Heart right ventricle (tissue), 16 donors: ENCODE data around the gene ADAMTSL4. TPM values are rescaled to one million over a fixed set of nuclear protein-coding genes. Genes with fewer than 3 reads are reported as not detected.
"Not testable (repeated sequence)": the region's sequence is repeated elsewhere in the genome, so short reads cannot be mapped to it uniquely, and the experiment has no call there.

Experiments
- ATAC-seq, 8 donors: fragments of 200-7000 bp; cut with Tn5 transposase; one replicate each; pipeline ENCODE4 v1.9.1; 2020; ENCODE audit warnings: mild to moderate bottlenecking in 8 of 8, moderate library complexity in 8 of 8, moderate number of reproducible peaks in 1 of 8
- DNase-seq, 2 donors: peaks; one replicate each; pipeline ENCODE4 v3.0.0-alpha.2; 2020
- H3K27ac ChIP-seq, 10 donors: fragments of 200-600 bp; sonication (generic) in 2 of 10; one replicate each; pipeline versions ENCODE4 v1.5.0 to v1.8.0; 2020 to 2022; ENCODE audit warnings: mild to moderate bottlenecking in 3 of 10
- H3K27me3 ChIP-seq, 7 donors: fragments of 200-600 bp; one replicate each; pipeline ENCODE4 v1.8.0; 2021 to 2022; ENCODE audit warnings: mild to moderate bottlenecking in 2 of 7
- H3K36me3 ChIP-seq, 9 donors: fragments of 200-600 bp; sonication (generic) in 1 of 9; one replicate each; pipeline versions ENCODE4 v1.5.0 to v1.8.0; 2020 to 2022; ENCODE audit warnings: mild to moderate bottlenecking in 2 of 9
- H3K4me1 ChIP-seq, 9 donors: fragments of 200-600 bp; sonication (generic) in 1 of 9; one replicate each; pipeline versions ENCODE4 v1.5.0 to v1.8.0; 2020 to 2022; ENCODE audit warnings: mild to moderate bottlenecking in 4 of 9
- H3K4me3 ChIP-seq, 10 donors: fragments of 200-600 bp; sonication (generic) in 2 of 10; one replicate each; pipeline versions ENCODE4 v1.5.0 to v1.8.0; 2020 to 2022; ENCODE audit warnings: mild to moderate bottlenecking in 7 of 10, moderate library complexity in 2 of 10
- H3K9me3 ChIP-seq, 11 donors: fragments of 200-600 bp in 10 of 11; sonication (generic) in 2 of 11; one replicate each; pipeline versions ENCODE4 v1.5.0 to v1.8.0; 2013 to 2022; ENCODE audit warnings: mild to moderate bottlenecking in 2 of 11, control low read depth in 1 of 11, moderate library complexity in 1 of 11
- CTCF ChIP-seq, 9 donors: fragments of 200-600 bp; sonication (generic) in 2 of 9; IDR thresholded peaks; one replicate each; pipeline versions ENCODE4 v1.5.0 to v1.8.0; 2021 to 2022; ENCODE audit warnings: antibody characterized with exemption in 9 of 9, mild to moderate bottlenecking in 5 of 9, moderate library complexity in 1 of 9
- WGBS, 2 donors: extraction: QIAGEN DNeasy Blood & Tissue Kit; methylation state at CpG; one replicate each; pipeline ENCODE4 v1.1.7; 2013; ENCODE audit warnings: inconsistent platforms in 1 of 2; 5-methylcytosine and 5-hydroxymethylcytosine counted together
- intact Hi-C, 10 donors: fragments of 100-400 bp; cut with DNase I; formaldehyde crosslinking; loops; one replicate each; pipeline versions ENCODE4 v1.11.1 to v1.14.2; 2022
- polyA plus RNA-seq, 2 donors: library from polyadenylated mRNA; stranded (reverse); fragments of 200-250 nt; gene quantifications; one replicate each; pipeline ENCODE4 v1.2.3, GENCODE V29; 2013
- total RNA-seq, 10 donors: library from RNA; stranded (reverse); fragmentation: NEBNext Ultra II Directional in 3 of 10; extraction: Animal tissue kit (Norgen Biotek cat#: 25700) in 3 of 10; gene quantifications; one replicate each; pipeline versions ENCODE4 v1.2.1 to v1.2.4, GENCODE V29; 2021 to 2023
- donor health status: Arrhythmogenic right ventricular cardiomyopathy.
- donor health status: ischemic (EF 13 %, LVEDD 7.1; RV severe dilation, severe dysfunction).
- donor health status: healthy with polysubstance abuse.
- donor health status: DM: no; HTN: yes; CAD: no.
- donor health status: DM: no; HTN: no; CAD: no.
- donor health status: ischemic (EF 25% LVEDD 6.9; RV normal size, moderate dysfunction).
- donor health status: ischemic (EF 25% LVEDD 5.7; RV mildly dilated, moderate dysfunction).
- donor health status: healthy.
- donor health status: DM: yes; HTN: yes; CAD: no.
- donor health status: Ischemic cardiomyopathy.
- donor health status: ischemic (EF 35%, LVEDD 5.7; RV mildly dilated, moderate dysfunction).
- donor health status: nonischemic (EF 11% LVEDD 7.7; RV severe dilation, severe dysfunction).
- donor health status: DM: yes; HTN: yes; CAD: no.
- donor health status: PGD.
- donor health status: ischemic (EF 29% LVEDD 5.4; RV normal size, mild dysfunction).
- donor health status: nonischemic (EF 23%, LVEDD 6.1; RV moderate dilation, normal function).

ADAMTSL4 gene
- total and polyA plus RNA-seq, 12 donors: 22.2 to 86.5 (median 44.6) TPM

DNA sequence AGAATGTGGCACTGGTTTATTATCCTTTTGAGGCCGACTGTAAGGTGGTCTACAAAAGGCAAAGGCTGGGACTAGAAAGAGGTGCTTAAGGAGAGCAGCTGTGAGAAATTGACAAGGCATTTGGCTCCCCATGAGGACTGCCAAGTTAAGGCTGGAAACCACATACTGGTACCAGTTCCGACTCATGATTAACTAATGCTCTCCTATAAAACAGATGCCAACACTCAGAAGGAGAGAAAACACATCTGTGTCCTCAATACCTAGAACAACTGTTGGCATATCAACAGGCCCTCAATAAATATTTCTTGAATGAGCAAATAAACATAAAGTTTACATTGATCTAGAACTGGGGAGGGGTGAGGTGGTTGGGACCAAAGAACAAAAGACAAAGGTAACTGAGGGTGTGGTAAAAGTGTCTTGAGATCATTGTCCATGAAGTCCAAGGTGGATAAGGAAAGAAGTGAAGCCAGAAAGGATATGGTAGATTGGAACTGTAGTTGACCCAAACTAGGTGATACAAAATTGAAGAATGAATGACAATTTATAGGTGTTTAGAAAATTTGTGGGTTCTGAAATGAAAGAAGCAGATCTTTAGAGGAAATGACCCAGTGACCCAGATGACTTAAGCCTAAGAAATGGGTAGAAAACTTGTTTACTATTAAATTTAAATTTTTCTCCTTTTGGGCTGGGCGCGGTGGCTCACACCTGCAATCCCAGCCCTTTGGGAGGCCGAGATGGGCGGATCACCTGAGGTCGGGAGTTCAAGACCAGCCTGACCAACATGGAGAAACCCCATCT is 47.1 kb downstream of the ADAMTSL4 start:
- no peak for TF ChIP-seq CTCF (IDR thresholded peaks at IDR 0.05)
- no peak overlapping the region for H3K27ac ChIP-seq
- intact Hi-C loops: no loop called here
- H3K36me3 ChIP-seq: peaks cover 0 to 29% (median 5%) of the 10 kb centered on the region in 9 donors
- WGBS, 2 donors: 92% methylated on average over 7 of the region's 7 CpGs
- H3K4me3 ChIP-seq: no peak overlapping the region
- H3K9me3 ChIP-seq: no peaks in the 10 kb centered on the region
- H3K4me1 ChIP-seq: no peaks in the 10 kb centered on the region
- DNase-seq (no peak), ATAC-seq (no peak)
- H3K27me3 ChIP-seq: no peaks in the 10 kb centered on the region

GRCh38 chr1:150596976-150597375 is 47.8 kb downstream of the ADAMTSL4 start:
- TF ChIP-seq CTCF (IDR thresholded peaks at IDR 0.05): no peak
- no peaks in the 10 kb centered on the region for H3K4me1 ChIP-seq
- intact Hi-C loops: no loop called here
- no peak for DNase-seq
- peaks cover 0 to 29% (median 5%) of the 10 kb centered on the region in 9 donors for H3K36me3 ChIP-seq
- no peak overlapping the region for H3K27ac ChIP-seq
- no peak overlapping the region for H3K4me3 ChIP-seq
- H3K27me3 ChIP-seq: no peaks in the 10 kb centered on the region
- H3K9me3 ChIP-seq: no peaks in the 10 kb centered on the region
- ATAC-seq: no peak
- 79% methylated on average over 3 of the region's 3 CpGs for whole genome bisulfite sequencing, 2 donors

DNA sequence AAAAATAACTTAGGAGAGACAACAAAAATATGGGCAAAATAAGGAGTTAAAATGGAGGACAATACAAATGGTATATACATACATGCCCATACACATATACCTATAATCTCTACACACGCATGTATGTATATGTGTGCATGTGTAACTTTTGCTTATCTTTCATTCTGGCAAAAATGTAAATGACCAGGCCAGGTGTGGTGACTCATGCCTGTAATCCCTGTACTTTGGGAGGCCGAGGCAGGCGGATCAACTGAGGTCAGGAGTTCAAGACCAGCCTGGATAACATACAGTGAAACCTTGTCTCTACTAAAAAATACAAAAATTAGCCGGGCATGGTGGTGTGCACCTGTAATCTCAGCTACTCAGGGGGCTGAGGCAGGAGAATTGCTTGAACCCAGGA is 49.1 kb downstream of the ADAMTSL4 start:
- intact Hi-C loops, ATAC-seq, H3K27me3 ChIP-seq, H3K9me3 ChIP-seq, H3K4me1 ChIP-seq, H3K27ac ChIP-seq, H3K4me3 ChIP-seq, DNase-seq: not testable (repeated sequence)
- H3K36me3 ChIP-seq: peaks cover 0 to 29% (median 5%) of the 10 kb centered on the region in 9 donors
- 84 to 94% methylated on average over 4 of the region's 4 CpGs for WGBS, 2 donors

DNA sequence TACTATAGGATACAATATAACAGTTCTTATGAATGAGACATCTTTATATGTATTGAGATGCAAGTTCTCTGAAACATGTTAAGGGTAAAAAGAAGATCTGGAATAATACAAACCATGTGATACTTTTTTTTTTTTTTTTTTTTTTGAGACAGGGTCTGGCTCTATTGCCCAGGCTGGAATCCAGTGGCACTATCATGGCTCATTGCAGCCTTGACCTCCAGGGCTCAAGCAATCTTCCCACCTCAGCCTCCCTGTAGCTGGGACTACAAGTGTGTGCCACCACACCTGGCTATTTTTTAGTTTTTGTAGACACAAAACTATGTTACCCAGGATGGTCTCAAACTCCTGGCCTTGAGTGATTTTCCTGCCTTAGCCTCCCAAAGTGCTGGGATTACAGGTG is 52.3 kb downstream of the ADAMTSL4 start:
- Histone ChIP-seq H3K4me1 (peaks cover 0 to 25% (median 13%) of the 10 kb centered on the region in 9 donors), H3K4me3 (no peak overlapping the region), H3K9me3 (no peaks in the 10 kb centered on the region), H3K36me3 (peaks cover 0 to 20% (median 5%) of the 10 kb centered on the region in 9 donors), H3K27me3 (no peaks in the 10 kb centered on the region), H3K27ac (no peak overlapping the region)
- DNase-seq (no peak), ATAC-seq (no peak)
- TF ChIP-seq CTCF (IDR thresholded peaks at IDR 0.05): no peak
- intact Hi-C loops: no loop called here

GRCh38 chr1:150602372-150602771 is 53.2 kb downstream of the ADAMTSL4 start:
- WGBS, 2 donors: 95 to 97% methylated on average over 12 of the region's 12 CpGs
- Histone ChIP-seq H3K4me1 (peaks cover 0 to 26% (median 13%) of the 10 kb centered on the region in 9 donors), H3K36me3 (peaks cover 0 to 20% (median 5%) of the 10 kb centered on the region in 9 donors)
- DNase-seq, H3K27ac ChIP-seq, ATAC-seq, intact Hi-C loops, H3K9me3 ChIP-seq, H3K4me3 ChIP-seq, H3K27me3 ChIP-seq: not testable (repeated sequence)
